Measurements from ENCODE around the gene SLC10A3. TPM values are rescaled to one million over a fixed set of nuclear protein-coding genes. Genes with fewer than 3 reads are reported as not detected.

SLC10A3 gene, protein sequence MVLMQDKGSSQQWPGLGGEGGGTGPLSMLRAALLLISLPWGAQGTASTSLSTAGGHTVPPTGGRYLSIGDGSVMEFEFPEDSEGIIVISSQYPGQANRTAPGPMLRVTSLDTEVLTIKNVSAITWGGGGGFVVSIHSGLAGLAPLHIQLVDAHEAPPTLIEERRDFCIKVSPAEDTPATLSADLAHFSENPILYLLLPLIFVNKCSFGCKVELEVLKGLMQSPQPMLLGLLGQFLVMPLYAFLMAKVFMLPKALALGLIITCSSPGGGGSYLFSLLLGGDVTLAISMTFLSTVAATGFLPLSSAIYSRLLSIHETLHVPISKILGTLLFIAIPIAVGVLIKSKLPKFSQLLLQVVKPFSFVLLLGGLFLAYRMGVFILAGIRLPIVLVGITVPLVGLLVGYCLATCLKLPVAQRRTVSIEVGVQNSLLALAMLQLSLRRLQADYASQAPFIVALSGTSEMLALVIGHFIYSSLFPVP
- 10 to 100 TPM; 24.7 to 26.3 TPM for polyA plus RNA-seq

DNA sequence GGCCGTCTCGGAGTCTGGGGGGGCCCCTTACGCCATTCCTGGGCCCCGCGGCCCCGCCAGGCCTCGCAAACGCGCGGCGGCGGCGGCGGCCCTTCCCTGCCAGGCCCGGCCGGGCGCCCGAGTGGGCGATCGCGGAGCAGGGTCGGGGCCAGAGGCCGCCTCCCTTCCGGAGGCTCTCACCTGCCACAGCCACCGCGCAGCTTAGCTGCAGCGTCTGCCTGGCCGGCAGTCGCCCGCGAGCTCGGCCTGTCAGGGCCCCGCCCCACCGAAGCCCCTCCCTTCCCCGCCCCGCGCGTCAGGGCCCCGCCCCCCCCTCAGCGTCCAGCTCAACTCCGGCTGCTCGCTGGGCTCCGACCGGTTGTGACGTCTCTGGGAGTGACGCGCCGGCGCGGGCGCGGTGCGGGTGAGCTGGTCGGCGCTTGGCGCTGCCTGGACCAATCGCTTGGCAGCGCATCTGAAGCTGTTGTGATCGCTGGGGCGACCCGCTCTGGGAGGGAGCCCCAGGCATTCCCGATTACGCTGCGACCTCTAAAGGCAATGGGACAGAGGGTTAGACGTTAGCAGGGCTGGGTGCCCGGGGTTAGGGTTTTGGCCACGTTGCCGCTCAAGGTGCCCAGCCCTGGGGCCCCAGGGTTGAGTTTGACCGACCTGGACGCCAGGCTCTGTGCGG is at the start of gene SLC10A3:
SLC10A3 (minus strand) TSS at position 216 of the 670 bp plus-strand sequence. CDS start 1,689 bp downstream, outside the sequence.
- Histone ChIP-seq H3K9me3 (ENCODE audit: control insufficient read depth in 2 of 2, insufficient read depth in 1 of 2, low read depth in 1 of 2, low read length in 1 of 2) (peaks cover 0 to 6% of the 10 kb centered on the region in 2 donors), H3K36me3 (ENCODE audit: control insufficient read depth in 2 of 2, insufficient read depth in 2 of 2, low read length in 1 of 2) (peaks cover 0 to 10% of the 10 kb centered on the region in 2 donors), H3K4me3 (ENCODE audit: low read depth in 1 of 2, low read length in 2 of 2) (peak within 1 kb of the TSS; percentile 56 to 59), H3K27me3 (ENCODE audit: control insufficient read depth in 1 of 2, insufficient read depth in 2 of 2, low read length in 2 of 2) (no peaks in the 10 kb centered on the region), H3K4me1 (ENCODE audit: control insufficient read depth in 2 of 2, insufficient read depth in 2 of 2, low read length in 1 of 2) (peaks cover 0 to 6% of the 10 kb centered on the region in 2 donors), H3K27ac (ENCODE audit: low read depth in 2 of 2, low read length in 1 of 2) (peak within 1 kb of the TSS; percentile 95 to 98)
- 0 to 13% methylated on average over 45 to 69 of the region's 71 CpGs for WGBS, 2 donors

DNA sequence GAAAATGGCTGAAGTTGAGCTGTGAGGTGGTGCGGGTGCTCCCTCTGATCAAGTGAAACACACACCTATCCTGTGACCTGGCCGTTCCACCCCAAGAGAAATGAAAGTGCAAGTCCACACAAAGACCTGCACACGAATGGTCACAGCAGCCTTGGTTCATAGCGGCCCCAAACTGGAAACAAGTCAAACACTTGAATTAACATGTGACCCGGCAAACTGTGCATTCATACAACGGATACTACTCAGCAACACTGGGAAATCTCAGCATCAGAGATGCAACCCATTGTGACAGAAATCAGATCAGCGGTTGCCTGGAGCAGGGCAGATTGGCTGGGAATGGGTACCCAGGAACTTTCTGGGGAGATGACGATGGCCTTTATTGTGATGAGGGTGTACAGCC is 48.6 kb upstream of the SLC10A3 start:
- 79 to 89% methylated on average over 8 of the region's 8 CpGs for WGBS, 2 donors
- Histone ChIP-seq H3K36me3 (ENCODE audit: control insufficient read depth in 2 of 2, insufficient read depth in 2 of 2, low read length in 1 of 2) (peaks cover 0 to 7% of the 10 kb centered on the region in 2 donors), H3K9me3 (ENCODE audit: control insufficient read depth in 2 of 2, insufficient read depth in 1 of 2, low read depth in 1 of 2, low read length in 1 of 2) (no peaks in the 10 kb centered on the region), H3K27ac (ENCODE audit: low read depth in 2 of 2, low read length in 1 of 2) (no peak overlapping the region), H3K4me3 (ENCODE audit: low read depth in 1 of 2, low read length in 2 of 2) (no peak overlapping the region), H3K27me3 (ENCODE audit: control insufficient read depth in 1 of 2, insufficient read depth in 2 of 2, low read length in 2 of 2) (no peaks in the 10 kb centered on the region), H3K4me1 (ENCODE audit: control insufficient read depth in 2 of 2, insufficient read depth in 2 of 2, low read length in 1 of 2) (peaks cover 0 to 18% of the 10 kb centered on the region in 2 donors)

DNA sequence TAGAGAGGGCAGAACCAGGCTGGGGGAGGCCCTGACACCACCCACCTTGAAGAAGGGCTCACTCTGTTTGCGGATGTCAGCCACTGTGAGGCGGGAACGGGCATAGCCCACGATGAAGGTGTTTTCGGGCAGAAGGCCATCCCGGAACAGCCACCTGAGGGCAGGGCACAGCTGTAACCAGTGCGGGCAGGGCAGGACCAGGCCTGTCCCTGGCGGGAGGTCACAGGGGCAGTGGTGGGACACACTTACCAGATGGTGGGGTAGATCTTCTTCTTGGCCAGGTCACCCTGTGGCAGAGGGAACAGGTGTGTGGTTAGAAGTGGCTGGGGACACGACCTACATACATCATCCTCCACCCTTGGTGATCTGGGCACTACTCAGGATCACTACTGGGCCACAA is 45.5 kb upstream of the SLC10A3 start:
- Histone ChIP-seq H3K9me3 (ENCODE audit: control insufficient read depth in 2 of 2, insufficient read depth in 1 of 2, low read depth in 1 of 2, low read length in 1 of 2) (no peaks in the 10 kb centered on the region), H3K4me3 (ENCODE audit: low read depth in 1 of 2, low read length in 2 of 2) (no peak overlapping the region), H3K4me1 (ENCODE audit: control insufficient read depth in 2 of 2, insufficient read depth in 2 of 2, low read length in 1 of 2) (peaks cover 0 to 4% of the 10 kb centered on the region in 2 donors), H3K27ac (ENCODE audit: low read depth in 2 of 2, low read length in 1 of 2) (no peak overlapping the region), H3K27me3 (ENCODE audit: control insufficient read depth in 1 of 2, insufficient read depth in 2 of 2, low read length in 2 of 2) (no peaks in the 10 kb centered on the region), H3K36me3 (ENCODE audit: control insufficient read depth in 2 of 2, insufficient read depth in 2 of 2, low read length in 1 of 2) (peaks cover 0 to 23% of the 10 kb centered on the region in 2 donors)
- WGBS, 2 donors = 66 to 69% methylated on average over 9 of the region's 9 CpGs

DNA sequence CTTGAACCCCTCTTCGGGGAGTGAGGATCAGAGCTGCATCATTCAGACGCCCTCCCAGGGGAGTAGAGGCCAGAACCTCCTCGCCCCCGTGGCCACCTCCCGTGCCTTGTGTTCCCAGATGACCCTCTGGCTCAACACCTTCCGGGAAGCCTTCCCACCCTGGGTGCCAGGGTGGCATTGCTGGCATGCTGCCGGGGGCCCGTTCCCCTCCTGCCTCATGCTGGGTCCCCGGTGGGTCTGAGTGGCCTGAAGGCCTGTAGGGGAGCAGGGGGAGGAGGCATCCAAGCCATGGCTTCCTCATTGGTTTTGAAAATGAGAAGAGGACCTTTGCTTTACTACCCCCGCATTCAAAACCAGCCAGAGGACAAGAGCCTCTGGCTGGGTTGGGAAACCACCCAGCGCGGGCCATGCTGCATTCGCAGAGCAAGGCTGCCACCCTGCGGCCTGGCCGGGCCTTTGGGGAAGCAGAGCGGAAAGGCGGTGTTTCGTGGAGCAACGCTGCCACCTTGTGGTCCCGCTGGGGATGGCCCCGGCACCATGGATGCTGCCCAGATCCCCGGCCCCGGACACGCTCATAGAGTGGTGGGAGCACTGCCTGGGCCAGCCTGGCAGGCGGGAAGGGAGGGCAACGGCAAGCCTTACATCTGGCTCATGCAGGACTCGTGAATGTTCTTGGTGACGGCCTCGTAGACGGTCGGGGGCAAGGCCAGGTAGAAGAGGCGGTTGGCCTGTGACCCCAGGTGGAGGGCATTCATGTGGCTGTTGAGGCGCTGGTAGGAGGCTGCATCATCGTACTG is 44.3 kb upstream of the SLC10A3 start:
- Histone ChIP-seq H3K27ac (ENCODE audit: low read depth in 2 of 2, low read length in 1 of 2) (no peak overlapping the region), H3K27me3 (ENCODE audit: control insufficient read depth in 1 of 2, insufficient read depth in 2 of 2, low read length in 2 of 2) (no peaks in the 10 kb centered on the region), H3K9me3 (ENCODE audit: control insufficient read depth in 2 of 2, insufficient read depth in 1 of 2, low read depth in 1 of 2, low read length in 1 of 2) (no peaks in the 10 kb centered on the region), H3K4me1 (ENCODE audit: control insufficient read depth in 2 of 2, insufficient read depth in 2 of 2, low read length in 1 of 2) (no peaks in the 10 kb centered on the region), H3K36me3 (ENCODE audit: control insufficient read depth in 2 of 2, insufficient read depth in 2 of 2, low read length in 1 of 2) (peaks cover 0 to 23% of the 10 kb centered on the region in 2 donors), H3K4me3 (ENCODE audit: low read depth in 1 of 2, low read length in 2 of 2) (no peak overlapping the region)
- WGBS, 2 donors = 27% methylated on average over 34 of the region's 34 CpGs

DNA sequence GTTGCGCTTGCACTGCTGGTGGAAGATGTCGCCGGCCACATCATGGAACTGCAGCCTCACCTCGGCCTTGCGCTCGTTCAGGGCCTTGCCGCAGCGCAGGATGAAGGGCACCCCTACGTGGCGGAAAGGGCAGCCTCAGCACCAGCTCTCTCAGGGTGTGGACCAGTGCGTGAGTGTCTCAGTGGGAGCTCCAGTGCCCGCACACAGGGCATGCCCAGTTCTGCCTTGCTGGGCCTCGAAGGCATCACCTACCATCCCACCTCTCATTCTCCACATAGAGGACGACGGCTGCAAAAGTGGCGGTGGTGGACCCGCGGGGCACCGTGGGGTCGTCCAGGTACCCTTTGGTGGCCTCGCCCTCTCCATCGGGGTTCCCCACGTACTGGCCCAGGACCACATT is 42.3 kb upstream of the SLC10A3 start:
- no peaks in the 10 kb centered on the region for H3K27me3 ChIP-seq (ENCODE audit: control insufficient read depth in 1 of 2, insufficient read depth in 2 of 2, low read length in 2 of 2)
- H3K36me3 ChIP-seq (ENCODE audit: control insufficient read depth in 2 of 2, insufficient read depth in 2 of 2, low read length in 1 of 2) = peaks cover 0 to 23% of the 10 kb centered on the region in 2 donors
- H3K27ac ChIP-seq (ENCODE audit: low read depth in 2 of 2, low read length in 1 of 2) = no peak overlapping the region
- no peak overlapping the region for H3K4me3 ChIP-seq (ENCODE audit: low read depth in 1 of 2, low read length in 2 of 2)
- 94 to 96% methylated on average over 23 of the region's 23 CpGs for WGBS, 2 donors
- H3K4me1 ChIP-seq (ENCODE audit: control insufficient read depth in 2 of 2, insufficient read depth in 2 of 2, low read length in 1 of 2) = no peaks in the 10 kb centered on the region
- H3K9me3 ChIP-seq (ENCODE audit: control insufficient read depth in 2 of 2, insufficient read depth in 1 of 2, low read depth in 1 of 2, low read length in 1 of 2) = no peaks in the 10 kb centered on the region

DNA sequence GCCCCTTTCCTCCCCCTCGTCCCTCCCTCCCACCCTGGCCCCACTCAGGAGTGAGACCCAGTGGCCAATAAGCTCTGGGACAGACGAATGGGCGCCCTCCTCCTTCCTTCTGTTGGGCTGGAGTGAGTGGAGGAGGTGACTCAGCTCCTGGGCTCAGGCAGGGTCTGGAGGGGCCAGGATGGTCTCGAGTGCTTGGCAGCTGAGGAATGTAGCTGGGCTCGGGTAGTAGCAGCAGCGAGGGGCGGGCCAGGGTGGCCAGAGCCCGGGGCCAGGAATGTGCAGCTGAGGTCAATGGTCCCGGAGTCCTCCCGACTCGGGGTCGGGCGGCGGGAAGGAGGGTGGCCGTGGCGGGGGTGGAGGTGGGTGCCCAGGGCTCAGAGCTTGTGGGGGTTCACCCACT is 41.2 kb upstream of the SLC10A3 start:
- no peaks in the 10 kb centered on the region for H3K9me3 ChIP-seq (ENCODE audit: control insufficient read depth in 2 of 2, insufficient read depth in 1 of 2, low read depth in 1 of 2, low read length in 1 of 2)
- no peaks in the 10 kb centered on the region for H3K27me3 ChIP-seq (ENCODE audit: control insufficient read depth in 1 of 2, insufficient read depth in 2 of 2, low read length in 2 of 2)
- H3K36me3 ChIP-seq (ENCODE audit: control insufficient read depth in 2 of 2, insufficient read depth in 2 of 2, low read length in 1 of 2) = peaks cover 0 to 23% of the 10 kb centered on the region in 2 donors
- H3K4me3 ChIP-seq (ENCODE audit: low read depth in 1 of 2, low read length in 2 of 2) = no peak overlapping the region
- no peak overlapping the region for H3K27ac ChIP-seq (ENCODE audit: low read depth in 2 of 2, low read length in 1 of 2)
- peaks cover 0 to 2% of the 10 kb centered on the region in 2 donors for H3K4me1 ChIP-seq (ENCODE audit: control insufficient read depth in 2 of 2, insufficient read depth in 2 of 2, low read length in 1 of 2)
- 71 to 75% methylated on average over 10 to 16 of the region's 16 CpGs for WGBS, 2 donors

DNA sequence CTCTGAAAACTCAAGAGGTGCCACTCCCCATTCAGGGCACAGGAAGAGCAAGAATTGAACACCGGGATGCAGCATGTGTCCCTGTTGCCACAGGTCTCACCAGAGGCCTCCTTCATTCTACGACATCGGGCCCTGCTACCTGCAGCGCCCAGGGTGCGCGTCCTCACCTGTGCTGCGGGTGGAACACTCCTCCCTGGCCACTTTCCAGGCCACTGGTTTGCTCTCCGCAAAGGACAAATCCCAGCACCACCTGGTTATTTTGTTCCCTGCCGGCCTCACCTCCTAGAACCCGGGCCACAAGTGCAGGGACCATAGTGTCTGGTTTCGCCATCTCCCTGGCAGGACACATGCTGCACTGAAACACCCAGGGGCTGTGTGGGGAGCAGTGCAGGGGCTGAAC is 39.9 kb upstream of the SLC10A3 start:
- 64 to 72% methylated on average over 11 of the region's 11 CpGs for WGBS, 2 donors
- H3K27ac ChIP-seq (ENCODE audit: low read depth in 2 of 2, low read length in 1 of 2) = no peak overlapping the region
- peaks cover 0 to 21% of the 10 kb centered on the region in 2 donors for H3K36me3 ChIP-seq (ENCODE audit: control insufficient read depth in 2 of 2, insufficient read depth in 2 of 2, low read length in 1 of 2)
- no peaks in the 10 kb centered on the region for H3K27me3 ChIP-seq (ENCODE audit: control insufficient read depth in 1 of 2, insufficient read depth in 2 of 2, low read length in 2 of 2)
- H3K9me3 ChIP-seq (ENCODE audit: control insufficient read depth in 2 of 2, insufficient read depth in 1 of 2, low read depth in 1 of 2, low read length in 1 of 2) = no peaks in the 10 kb centered on the region
- peaks cover 0 to 2% of the 10 kb centered on the region in 2 donors for H3K4me1 ChIP-seq (ENCODE audit: control insufficient read depth in 2 of 2, insufficient read depth in 2 of 2, low read length in 1 of 2)
- H3K4me3 ChIP-seq (ENCODE audit: low read depth in 1 of 2, low read length in 2 of 2) = no peak overlapping the region

DNA sequence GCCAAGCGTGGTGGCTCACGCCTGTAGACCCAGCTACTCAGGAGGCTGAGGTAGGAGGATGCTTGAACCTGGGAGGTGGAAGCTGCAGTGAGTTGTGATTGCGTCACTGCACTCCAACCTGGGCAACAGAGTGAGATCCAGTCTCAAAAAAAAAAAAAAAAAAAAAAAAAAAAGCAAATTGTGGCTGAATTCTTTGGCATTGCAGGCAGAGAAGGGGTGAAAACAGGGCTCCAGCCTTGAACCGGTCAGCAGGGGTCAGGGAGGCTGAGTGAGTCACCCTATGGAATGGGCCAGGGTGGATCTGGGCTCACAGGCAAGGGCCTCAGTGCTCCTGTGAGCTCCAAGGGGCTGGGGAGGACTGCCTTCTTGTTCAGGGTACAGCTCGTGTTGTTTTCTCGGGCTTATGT is 38.8 kb upstream of the SLC10A3 start:
- no peak overlapping the region for H3K27ac ChIP-seq (ENCODE audit: low read depth in 2 of 2, low read length in 1 of 2)
- WGBS, 2 donors = 86 to 87% methylated on average over 6 of the region's 6 CpGs

More for the DNA sequence above, 38.8 kb upstream of the SLC10A3 start:
- Histone ChIP-seq H3K9me3 (ENCODE audit: control insufficient read depth in 2 of 2, insufficient read depth in 1 of 2, low read depth in 1 of 2, low read length in 1 of 2) (no peaks in the 10 kb centered on the region), H3K27me3 (ENCODE audit: control insufficient read depth in 1 of 2, insufficient read depth in 2 of 2, low read length in 2 of 2) (no peaks in the 10 kb centered on the region), H3K4me1 (ENCODE audit: control insufficient read depth in 2 of 2, insufficient read depth in 2 of 2, low read length in 1 of 2) (peaks cover 0 to 2% of the 10 kb centered on the region in 2 donors), H3K36me3 (ENCODE audit: control insufficient read depth in 2 of 2, insufficient read depth in 2 of 2, low read length in 1 of 2) (peaks cover 0 to 17% of the 10 kb centered on the region in 2 donors), H3K4me3 (ENCODE audit: low read depth in 1 of 2, low read length in 2 of 2) (no peak overlapping the region)
